H1 (cell line): ENCODE data around the gene GIGYF2. TPM values are rescaled to one million over a fixed set of nuclear protein-coding genes. Genes with fewer than 3 reads are reported as not detected.

ENCODE experiments used
- CHD7 ChIP-seq: fragments of 300-600 bp; sonication (generic); IDR thresholded peaks from 2 replicates; pipeline ENCODE4 v1.7.1; 2012; ENCODE audit warnings: low read length, moderate library complexity, mild to moderate bottlenecking, inconsistent platforms; ENCODE audit not compliant: insufficient replicate concordance
- POLR2A ChIP-seq, 2 experiments: IDR thresholded peaks; 1 replicate in 1 of 2; 2 replicates in 1 of 2; pipeline ENCODE4 v1.6.1; 2011; ENCODE audit warnings: low read depth in 2 of 2, low read length in 2 of 2, mild to moderate bottlenecking in 2 of 2; ENCODE audit errors: control extremely low read depth in 1 of 2
- TBP ChIP-seq: IDR thresholded peaks from 2 replicates; pipeline ENCODE4 v1.6.1; 2011; ENCODE audit warnings: low read depth, low read length, improper control_type of control experiment
- polyA plus RNA-seq, 7 experiments: library from polyadenylated mRNA; depleted of rRNA in 3 of 7; stranded (reverse) in 5 of 7; unstranded in 2 of 7; fragments of >200 nt in 5 of 7; fragments of 200-250 nt in 2 of 7; gene quantifications; 1 replicate in 5 of 7; 2 replicates in 1 of 7; 4 replicates in 1 of 7; pipeline versions ENCODE4 v1.2.1 to v1.2.3, GENCODE V29; 2011 to 2013; ENCODE audit warnings: missing spikeins in 2 of 7, mixed read lengths in 2 of 7
- total RNA-seq: library from RNA; stranded (reverse); fragmentation: NEBNext Ultra II Directional; extraction: Animal tissue kit (Norgen Biotek cat#: 25700); gene quantifications from 2 replicates; pipeline ENCODE4 v1.2.1, GENCODE V29; 2021

Gene GIGYF2
- total and polyA plus RNA-seq, 2 of the 8 experiments (the other 6 are each of a cell fraction or from before 2014, with no cell fraction given) = 22.3 to 62.0 TPM

- no peak for TF ChIP-seq CHD7
- no peak for TF ChIP-seq POLR2A (IDR thresholded peaks at IDR 0.05; ENCODE audit: control extremely low read depth in 1 of 2, low read depth in 2 of 2, low read length in 2 of 2)
- TF ChIP-seq TBP = no peak
- TF ChIP-seq, all 59 proteins: peak for 0
Measured at GRCh38 chr2:232817756-232818155, 120.6 kb downstream of the GIGYF2 start (continued).
